SK-N-SH (cell line): ENCODE data around the gene SLC8A1.

Experiments
- EZH2phosphoT487 ChIP-seq: fragments of 200-600 bp; sonication (generic); IDR thresholded peaks from 2 replicates; pipeline ENCODE4 v1.6.1; 2017; ENCODE audit warnings: low read depth, mixed run types, mild to moderate bottlenecking, antibody characterized with exemption, moderate library complexity, borderline replicate concordance
- FOSL2 ChIP-seq: IDR thresholded peaks from 2 replicates; pipeline ENCODE4 v1.4.0; 2012; ENCODE audit warnings: low read depth, mild to moderate bottlenecking, moderate library complexity, borderline replicate concordance
- NFIC ChIP-seq: IDR thresholded peaks from 2 replicates; pipeline ENCODE4 v1.4.0; 2012; ENCODE audit warnings: borderline replicate concordance
- POLR2AphosphoS5 ChIP-seq: IDR thresholded peaks from 2 replicates; pipeline ENCODE4 v1.6.1; 2012; ENCODE audit warnings: low read depth, low read length
- SMC3 ChIP-seq: IDR thresholded peaks from 2 replicates; pipeline ENCODE4 v1.6.1; 2012; ENCODE audit warnings: low read depth, low read length, improper control_type of control experiment
- TAF1 ChIP-seq: IDR thresholded peaks from 2 replicates; pipeline ENCODE4 v1.6.1; 2012; ENCODE audit warnings: low read depth, mild to moderate bottlenecking, low read length, moderate library complexity, borderline replicate concordance
- YY1 ChIP-seq: IDR thresholded peaks from 2 replicates; pipeline ENCODE4 v1.4.0; 2012; ENCODE audit warnings: low read depth, mild to moderate bottlenecking
- TF ChIP-seq, protein P1 (sequence below): fragments of 200-600 bp; sonication (generic); IDR thresholded peaks from 2 replicates; pipeline ENCODE4 v1.6.1; 2017; ENCODE audit warnings: antibody characterized with exemption, mild to moderate bottlenecking, moderate library complexity
- TF ChIP-seq, protein P2 (sequence below): fragments of 150-350 bp; IDR thresholded peaks from 2 replicates; pipeline ENCODE4 v1.6.1; 2017; ENCODE audit warnings: antibody characterized with exemption, low read length, low read depth, borderline replicate concordance

DNA sequence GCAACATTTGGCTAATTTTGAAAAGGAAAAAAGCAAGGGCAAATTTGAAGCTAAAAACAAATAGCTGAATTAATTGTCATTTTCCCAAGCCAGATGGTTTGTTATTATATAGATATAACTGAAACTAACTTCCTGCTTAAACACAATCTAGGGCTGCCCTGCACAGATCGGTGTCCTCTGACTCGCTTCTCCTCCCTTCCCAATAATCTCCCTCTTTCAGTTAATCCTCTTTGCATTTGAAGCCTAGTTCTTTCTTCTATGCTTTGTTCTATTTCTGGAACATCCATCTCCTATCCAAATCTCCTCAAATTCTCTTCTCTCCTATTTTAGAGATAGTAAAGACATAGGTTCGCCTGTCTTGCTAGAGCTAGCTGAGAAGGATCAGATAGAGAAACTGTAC, 328.1 kb downstream of the SLC8A1 start:
- TF ChIP-seq POLR2AphosphoS5 (no peak), NFIC (no peak), EZH2phosphoT487 (no peak), TAF1 (no peak), FOSL2 (no peak), SMC3 (no peak), YY1 (no peak)
- TF ChIP-seq, protein P1, sequence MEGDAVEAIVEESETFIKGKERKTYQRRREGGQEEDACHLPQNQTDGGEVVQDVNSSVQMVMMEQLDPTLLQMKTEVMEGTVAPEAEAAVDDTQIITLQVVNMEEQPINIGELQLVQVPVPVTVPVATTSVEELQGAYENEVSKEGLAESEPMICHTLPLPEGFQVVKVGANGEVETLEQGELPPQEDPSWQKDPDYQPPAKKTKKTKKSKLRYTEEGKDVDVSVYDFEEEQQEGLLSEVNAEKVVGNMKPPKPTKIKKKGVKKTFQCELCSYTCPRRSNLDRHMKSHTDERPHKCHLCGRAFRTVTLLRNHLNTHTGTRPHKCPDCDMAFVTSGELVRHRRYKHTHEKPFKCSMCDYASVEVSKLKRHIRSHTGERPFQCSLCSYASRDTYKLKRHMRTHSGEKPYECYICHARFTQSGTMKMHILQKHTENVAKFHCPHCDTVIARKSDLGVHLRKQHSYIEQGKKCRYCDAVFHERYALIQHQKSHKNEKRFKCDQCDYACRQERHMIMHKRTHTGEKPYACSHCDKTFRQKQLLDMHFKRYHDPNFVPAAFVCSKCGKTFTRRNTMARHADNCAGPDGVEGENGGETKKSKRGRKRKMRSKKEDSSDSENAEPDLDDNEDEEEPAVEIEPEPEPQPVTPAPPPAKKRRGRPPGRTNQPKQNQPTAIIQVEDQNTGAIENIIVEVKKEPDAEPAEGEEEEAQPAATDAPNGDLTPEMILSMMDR, result no peak
- TF ChIP-seq, protein P2, sequence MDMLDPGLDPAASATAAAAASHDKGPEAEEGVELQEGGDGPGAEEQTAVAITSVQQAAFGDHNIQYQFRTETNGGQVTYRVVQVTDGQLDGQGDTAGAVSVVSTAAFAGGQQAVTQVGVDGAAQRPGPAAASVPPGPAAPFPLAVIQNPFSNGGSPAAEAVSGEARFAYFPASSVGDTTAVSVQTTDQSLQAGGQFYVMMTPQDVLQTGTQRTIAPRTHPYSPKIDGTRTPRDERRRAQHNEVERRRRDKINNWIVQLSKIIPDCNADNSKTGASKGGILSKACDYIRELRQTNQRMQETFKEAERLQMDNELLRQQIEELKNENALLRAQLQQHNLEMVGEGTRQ, result no peak
